Stimulated activated CD8-positive, alpha-beta memory T cell treated with anti-CD3 and anti-CD28 coated beads, Interleukin-4, amount 100 ng/mL, for 1 hour (primary cell): Measurements from ENCODE around the gene SRGAP2B.
"Not testable (repeated sequence)": the region's sequence is repeated elsewhere in the genome, so short reads cannot be mapped to it uniquely, and the experiment has no call there.

Source experiments
- DNase-seq, 2 donors: peaks; one replicate each; pipeline ENCODE4 v3.0.0-alpha.2; 2020; ENCODE audit warnings: low read depth in 2 of 2, low spot score in 1 of 2

Gene SRGAP2B

DNA sequence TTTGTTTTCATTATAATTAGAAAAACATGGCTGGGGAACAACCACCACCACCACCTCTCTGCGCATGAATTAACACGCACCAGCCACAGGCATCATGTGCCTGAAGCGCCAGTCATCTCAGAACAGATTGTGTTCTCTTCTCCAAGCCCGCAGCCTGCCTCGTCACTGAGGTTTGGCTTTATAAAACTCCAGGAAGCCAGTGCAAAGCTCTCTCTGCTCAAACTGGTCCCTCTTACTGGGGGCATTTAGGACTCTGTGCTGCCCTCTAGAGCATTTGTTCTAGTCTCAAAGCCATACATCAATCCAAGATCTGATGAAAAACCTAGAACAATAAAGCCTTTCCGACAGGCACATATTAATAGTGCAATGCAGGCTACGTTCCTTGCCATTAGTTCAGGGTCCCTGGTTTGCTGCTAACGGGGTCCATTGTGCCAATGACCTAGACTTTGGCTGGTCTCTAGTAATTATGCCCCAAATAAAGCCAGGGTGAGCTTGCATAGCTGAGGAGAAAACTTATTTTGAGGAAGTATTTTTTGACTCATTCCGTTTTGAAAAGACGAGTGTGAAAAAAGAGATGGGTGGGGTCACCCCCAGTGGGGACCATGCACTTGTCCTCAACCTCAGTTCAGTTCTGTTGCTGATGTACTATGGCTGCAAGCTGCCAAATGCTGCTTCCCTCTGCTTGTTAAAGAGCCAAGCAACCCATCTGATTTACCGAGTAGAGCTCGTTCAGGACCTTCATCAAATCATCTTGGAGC is 181.0 kb downstream of the SRGAP2B start:
- DNase-seq: not testable (repeated sequence)

GRCh38 chr1:144913458-144913857 is 181.7 kb downstream of the SRGAP2B start:
- DNase-seq: not testable (repeated sequence)

DNA sequence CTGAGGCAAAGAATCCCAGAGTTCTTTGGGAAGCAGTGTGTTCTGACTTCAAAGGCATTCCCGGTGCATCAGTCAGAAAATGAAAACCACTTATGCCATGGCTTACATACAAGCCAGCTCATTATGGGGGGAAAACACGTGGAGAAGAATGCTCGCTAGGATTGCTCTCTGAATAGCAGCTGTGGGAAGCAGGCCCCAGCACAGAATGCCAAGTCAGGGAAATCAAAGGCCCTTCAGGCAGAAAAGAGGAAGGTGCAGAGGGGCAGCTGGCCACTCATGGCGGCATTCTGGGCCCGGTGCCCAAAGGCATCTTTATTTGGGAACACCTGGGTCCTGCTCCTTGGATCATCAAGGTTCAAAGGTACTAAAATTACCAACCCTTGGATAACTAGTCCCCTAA is 184.4 kb downstream of the SRGAP2B start:
- not testable (repeated sequence) for DNase-seq

GRCh38 chr1:144900841-144901240 is 194.3 kb downstream of the SRGAP2B start:
- DNase-seq: not testable (repeated sequence)

DNA sequence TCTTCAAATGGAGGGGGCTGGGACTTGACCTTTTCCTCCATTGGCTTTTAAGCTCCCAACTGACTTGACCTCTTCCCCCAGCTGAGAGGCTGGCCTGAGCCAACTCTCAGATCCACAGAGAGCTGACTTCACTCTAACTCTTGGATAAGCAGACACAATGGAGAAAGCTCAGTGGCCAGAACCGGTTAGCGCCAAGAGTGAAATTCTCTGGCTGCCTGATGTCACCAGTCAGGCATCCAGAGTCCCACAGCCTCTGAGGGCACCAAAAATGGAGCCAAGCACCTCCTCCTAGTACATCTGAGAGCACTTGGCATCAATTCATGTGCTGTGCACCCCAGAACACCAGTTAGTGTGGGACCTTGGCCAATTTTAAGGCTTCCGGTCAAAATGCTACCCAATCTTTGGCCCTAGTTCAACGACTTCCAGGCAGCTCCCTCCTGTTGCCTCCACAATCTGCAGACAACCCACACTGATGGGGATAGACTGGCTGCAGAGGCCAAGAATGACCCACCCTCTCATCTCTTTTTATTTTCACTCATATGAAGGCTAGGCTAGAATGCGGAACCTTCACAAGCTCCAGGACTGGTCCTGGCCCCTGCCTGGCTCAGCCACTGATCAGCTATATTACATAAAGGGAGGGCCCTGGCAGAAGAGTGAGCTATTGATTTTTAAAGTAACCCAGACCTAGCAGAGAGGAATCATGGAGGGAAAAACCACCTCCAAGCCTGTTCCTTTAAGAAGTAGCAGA is 200.5 kb downstream of the SRGAP2B start:
- DNase-seq: not testable (repeated sequence)

GRCh38 chr1:144893710-144894438 is 201.3 kb downstream of the SRGAP2B start:
- not testable (repeated sequence) for DNase-seq

DNA sequence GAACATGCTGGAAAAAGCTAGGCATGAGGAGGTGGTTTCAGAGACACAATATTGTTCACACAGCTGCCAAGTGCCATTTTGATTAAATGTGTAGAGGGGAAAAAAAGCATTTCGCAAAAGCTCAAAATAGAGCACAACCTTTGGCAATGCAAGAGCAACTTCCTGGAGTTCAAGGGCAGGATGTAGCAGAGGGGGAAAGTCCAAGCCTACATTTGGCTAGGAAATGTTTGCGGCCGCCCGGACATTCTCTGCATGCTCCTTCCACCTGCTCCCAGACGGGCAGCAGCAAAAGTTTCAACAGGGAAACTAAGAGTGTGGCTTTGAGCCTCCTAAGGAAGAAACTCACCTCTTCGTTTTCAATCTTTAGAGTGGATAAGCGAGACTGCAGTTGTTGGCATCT is 202.1 kb downstream of the SRGAP2B start:
- not testable (repeated sequence) for DNase-seq

- DNase-seq: not testable (repeated sequence)
Observed at GRCh38 chr1:144889450-144890115, 205.5 kb downstream of the SRGAP2B start.

DNA sequence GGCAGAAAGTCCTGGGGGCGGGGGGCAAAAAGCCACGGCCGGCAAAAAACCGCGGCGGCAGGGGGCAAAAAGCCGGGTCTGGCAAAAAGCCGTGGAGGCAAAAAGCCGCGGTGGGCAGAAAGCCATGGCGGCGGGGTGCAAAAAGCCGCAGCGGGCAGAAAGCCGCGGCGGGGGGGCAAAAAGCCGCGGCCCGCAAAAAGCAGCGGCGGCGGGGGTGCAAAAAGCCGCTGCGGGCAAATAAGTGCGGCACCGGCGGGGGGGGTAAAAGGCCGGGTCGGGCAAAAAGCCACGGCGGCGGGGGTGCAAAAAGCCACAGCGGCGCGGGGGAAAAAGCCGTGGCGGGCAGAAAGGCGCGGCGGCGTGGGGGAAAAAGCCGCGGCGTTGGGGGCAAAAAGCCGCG is 212.1 kb downstream of the SRGAP2B start:
- not testable (repeated sequence) for DNase-seq

- DNase-seq: not testable (repeated sequence)
Observed at GRCh38 chr1:144882343-144882742, 212.8 kb downstream of the SRGAP2B start.

DNA sequence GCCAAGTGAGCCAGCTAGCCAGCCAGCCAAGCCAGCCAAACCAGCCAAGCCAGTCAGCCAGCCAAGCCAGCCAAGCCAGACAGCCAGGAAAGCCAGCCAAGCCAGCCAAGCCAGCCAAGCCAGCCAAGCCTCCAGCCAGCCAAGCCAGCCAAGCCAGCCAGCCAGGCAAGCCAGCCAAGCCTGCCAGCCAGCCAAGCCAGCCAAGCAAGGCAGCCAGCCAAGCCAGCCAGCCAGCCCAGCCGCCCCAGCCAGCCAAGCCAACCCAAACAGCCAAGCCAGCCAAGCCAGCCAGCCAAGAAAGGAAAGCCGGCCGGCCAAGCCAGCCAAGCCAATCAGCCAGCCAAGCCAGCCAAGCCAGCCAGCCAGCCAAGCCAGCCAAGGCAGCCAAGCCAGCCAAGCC is 236.5 kb downstream of the SRGAP2B start:
- DNase-seq: not testable (repeated sequence)
